ENCODE data around the gene SLC18A3. TPM values are rescaled to one million over a fixed set of nuclear protein-coding genes. Genes with fewer than 3 reads are reported as not detected.

SLC18A3 gene
- not detected for total RNA-seq
- total RNA-seq, result 0 reads per million in 2 donors

DNA sequence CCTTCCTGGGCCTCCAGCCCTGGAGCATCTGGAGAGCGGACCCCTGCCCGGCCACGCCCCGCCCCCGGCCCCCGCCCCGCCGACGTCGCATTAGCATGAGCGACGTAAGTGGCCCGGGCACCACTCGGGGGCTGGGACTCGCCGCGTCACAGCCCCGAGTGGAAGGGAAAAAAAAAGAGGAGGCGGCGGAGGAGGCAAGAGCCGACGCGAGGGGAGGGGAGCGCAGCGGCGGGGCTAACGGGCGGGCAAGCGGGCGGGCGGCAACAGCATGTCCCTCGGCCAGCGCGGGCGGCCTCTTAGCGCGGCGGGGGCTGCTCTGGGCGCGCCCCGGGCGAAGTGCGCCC, at the start of gene SLC18A3:
TSS of gene SLC18A3 (plus strand) at position 197 of the 344 bp plus-strand sequence. CDS start 431 bp downstream, outside the sequence.
- Mint-ChIP-seq H3K36me3 (ENCODE audit: low read depth) (peaks cover 3% of the 10 kb centered on the region), H3K4me1 (peaks cover 5% of the 10 kb centered on the region), H3K27me3 (peaks cover 60% of the 10 kb centered on the region), H3K27ac (no peak within 1 kb of the TSS), H3K4me3 (no peak within 1 kb of the TSS)
- DNase-seq (no peak), ATAC-seq (no peak)
- H3K9me3 ChIP-seq (ENCODE audit: control insufficient read depth, low read length, poor library complexity, severe bottlenecking), result no peaks in the 10 kb centered on the region

DNA sequence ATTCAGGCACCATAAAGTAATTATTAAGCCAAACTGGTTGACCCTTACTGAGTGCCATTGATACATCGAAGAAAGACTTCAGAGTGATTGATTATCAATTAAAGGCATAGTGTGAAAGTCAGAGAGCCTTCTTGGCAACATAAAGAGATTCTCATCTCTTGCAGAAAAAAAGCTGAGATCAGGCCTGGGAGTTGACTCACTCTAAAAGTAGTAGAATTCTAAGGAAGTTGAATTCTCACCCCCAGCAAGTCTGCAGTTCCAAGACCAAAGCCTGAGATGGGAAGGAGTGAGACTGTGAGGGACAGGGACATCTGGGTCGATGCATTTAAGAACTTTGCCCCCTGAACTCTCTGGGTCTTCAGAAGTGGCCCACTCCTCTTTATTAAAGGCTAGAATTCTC, 49.6 kb upstream of the SLC18A3 start:
- no peak for DNase-seq
- peaks cover 3% of the 10 kb centered on the region for H3K36me3 Mint-ChIP-seq (ENCODE audit: low read depth)
- peaks cover 38% of the 10 kb centered on the region for H3K27me3 Mint-ChIP-seq
- no peak overlapping the region for H3K4me3 Mint-ChIP-seq
- H3K9me3 ChIP-seq (ENCODE audit: control insufficient read depth, low read length, poor library complexity, severe bottlenecking), result no peaks in the 10 kb centered on the region
- H3K27ac Mint-ChIP-seq, result no peak overlapping the region
- no peaks in the 10 kb centered on the region for H3K4me1 Mint-ChIP-seq
- no peak for ATAC-seq

DNA sequence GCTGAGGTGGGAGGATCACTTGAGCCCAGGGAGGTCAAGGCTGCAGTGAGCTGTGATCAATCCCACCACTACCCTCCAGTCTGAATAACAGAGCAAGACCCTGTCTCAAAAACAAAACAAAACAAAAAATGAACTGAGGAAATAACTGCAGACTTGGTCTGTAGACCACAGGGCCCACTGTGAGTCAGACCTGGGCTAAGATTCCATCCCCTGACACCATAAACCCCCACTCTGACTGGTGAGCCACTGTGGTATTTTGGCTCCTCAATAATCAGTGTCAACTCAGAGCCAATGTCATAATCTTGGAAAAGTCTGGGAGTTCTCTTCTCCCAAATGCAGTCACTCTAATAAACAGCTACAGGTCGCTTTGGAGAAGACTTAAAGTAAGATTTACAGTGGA, 47.2 kb upstream of the SLC18A3 start:
- no peak for DNase-seq
- H3K4me1 Mint-ChIP-seq, result no peaks in the 10 kb centered on the region

DNA sequence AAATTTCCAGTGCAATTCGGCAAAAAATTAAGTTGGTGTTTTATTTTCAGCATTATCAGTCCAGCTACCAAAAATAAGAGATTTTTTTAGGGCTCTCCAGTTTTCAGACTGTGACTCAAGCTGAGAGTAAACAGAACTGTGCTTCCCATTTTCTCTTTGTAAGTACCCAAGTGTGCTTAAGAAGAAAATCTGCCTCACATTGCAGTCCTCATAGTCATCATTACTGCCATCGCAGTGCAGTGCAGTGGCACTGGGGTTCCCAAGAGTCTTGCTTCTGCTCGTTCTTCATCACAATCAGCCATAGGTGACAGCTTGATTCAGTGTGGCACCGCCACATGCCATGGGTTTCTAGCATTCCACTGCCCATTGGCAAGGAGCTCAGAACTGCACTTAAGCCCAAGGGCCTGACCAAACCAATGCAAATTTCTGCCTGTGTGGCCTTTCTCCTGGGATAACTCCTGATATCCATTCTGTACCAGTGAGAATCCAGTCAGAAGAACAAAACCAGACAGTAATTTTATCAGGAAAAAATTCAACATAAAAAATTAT, 45.6 kb upstream of the SLC18A3 start:
- H3K27me3 Mint-ChIP-seq, result peaks cover 38% of the 10 kb centered on the region
- DNase-seq (no peak), ATAC-seq (no peak)
- no peak overlapping the region for H3K27ac Mint-ChIP-seq
- H3K9me3 ChIP-seq (ENCODE audit: control insufficient read depth, low read length, poor library complexity, severe bottlenecking), result no peaks in the 10 kb centered on the region
- no peaks in the 10 kb centered on the region for H3K4me1 Mint-ChIP-seq
- H3K4me3 Mint-ChIP-seq, result no peak overlapping the region
- no peaks in the 10 kb centered on the region for H3K36me3 Mint-ChIP-seq (ENCODE audit: low read depth)

More for the DNA sequence above, 47.2 kb upstream of the SLC18A3 start:
- H3K36me3 Mint-ChIP-seq (ENCODE audit: low read depth), result peaks cover 3% of the 10 kb centered on the region
- peaks cover 42% of the 10 kb centered on the region for H3K27me3 Mint-ChIP-seq
- no peak overlapping the region for H3K4me3 Mint-ChIP-seq
- H3K9me3 ChIP-seq (ENCODE audit: control insufficient read depth, low read length, poor library complexity, severe bottlenecking), result no peaks in the 10 kb centered on the region
- ATAC-seq, result no peak
- H3K27ac Mint-ChIP-seq, result no peak overlapping the region

DNA sequence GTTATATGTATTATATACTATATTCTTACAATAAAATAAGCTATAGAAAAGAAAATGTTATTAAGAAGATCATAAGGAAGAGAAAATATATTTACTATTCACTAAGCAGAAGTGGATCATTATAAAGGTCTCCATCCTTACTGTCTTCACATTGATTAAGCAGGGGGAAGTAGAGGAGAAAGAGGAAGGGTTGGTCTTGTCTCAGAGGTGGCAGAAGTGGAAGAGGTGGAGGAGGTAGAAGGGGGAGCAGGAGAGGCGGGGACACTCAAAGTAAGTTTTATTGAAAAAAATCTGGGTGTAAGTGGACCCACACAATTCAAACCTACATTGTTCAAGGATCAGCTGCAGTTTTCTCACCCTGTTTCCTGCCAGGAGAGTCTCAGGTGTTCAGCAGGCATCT, 42.3 kb upstream of the SLC18A3 start:
- DNase-seq (no peak), ATAC-seq (no peak)
- Mint-ChIP-seq H3K36me3 (ENCODE audit: low read depth) (no peaks in the 10 kb centered on the region), H3K27ac (no peak overlapping the region), H3K27me3 (peaks cover 39% of the 10 kb centered on the region), H3K4me1 (no peaks in the 10 kb centered on the region), H3K4me3 (no peak overlapping the region)
- no peaks in the 10 kb centered on the region for H3K9me3 ChIP-seq (ENCODE audit: control insufficient read depth, low read length, poor library complexity, severe bottlenecking)

DNA sequence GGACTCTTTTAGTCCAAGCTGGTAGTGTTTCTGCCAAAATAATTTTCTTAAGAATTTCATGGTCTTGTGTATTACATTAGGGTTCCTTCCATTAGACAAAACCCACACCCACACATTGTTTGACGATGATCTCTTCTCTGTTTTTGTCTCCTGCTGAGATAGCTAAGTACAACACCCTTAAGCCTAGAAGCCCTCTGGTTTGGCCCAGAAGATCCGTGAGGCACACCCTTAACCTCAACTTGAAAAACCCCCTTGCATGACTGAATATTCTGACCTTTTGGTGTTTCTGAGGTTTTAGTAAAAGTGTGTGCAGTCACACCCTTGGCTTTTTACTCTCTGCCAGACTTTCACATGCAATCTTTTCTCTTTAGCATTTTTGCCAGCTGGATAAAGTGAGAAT, 41.9 kb upstream of the SLC18A3 start:
- no peaks in the 10 kb centered on the region for H3K36me3 Mint-ChIP-seq (ENCODE audit: low read depth)
- H3K4me1 Mint-ChIP-seq, result no peaks in the 10 kb centered on the region
- peaks cover 40% of the 10 kb centered on the region for H3K27me3 Mint-ChIP-seq
- DNase-seq, result no peak
- H3K9me3 ChIP-seq (ENCODE audit: control insufficient read depth, low read length, poor library complexity, severe bottlenecking), result no peaks in the 10 kb centered on the region
- no peak overlapping the region for H3K27ac Mint-ChIP-seq
- ATAC-seq, result no peak
- no peak overlapping the region for H3K4me3 Mint-ChIP-seq

DNA sequence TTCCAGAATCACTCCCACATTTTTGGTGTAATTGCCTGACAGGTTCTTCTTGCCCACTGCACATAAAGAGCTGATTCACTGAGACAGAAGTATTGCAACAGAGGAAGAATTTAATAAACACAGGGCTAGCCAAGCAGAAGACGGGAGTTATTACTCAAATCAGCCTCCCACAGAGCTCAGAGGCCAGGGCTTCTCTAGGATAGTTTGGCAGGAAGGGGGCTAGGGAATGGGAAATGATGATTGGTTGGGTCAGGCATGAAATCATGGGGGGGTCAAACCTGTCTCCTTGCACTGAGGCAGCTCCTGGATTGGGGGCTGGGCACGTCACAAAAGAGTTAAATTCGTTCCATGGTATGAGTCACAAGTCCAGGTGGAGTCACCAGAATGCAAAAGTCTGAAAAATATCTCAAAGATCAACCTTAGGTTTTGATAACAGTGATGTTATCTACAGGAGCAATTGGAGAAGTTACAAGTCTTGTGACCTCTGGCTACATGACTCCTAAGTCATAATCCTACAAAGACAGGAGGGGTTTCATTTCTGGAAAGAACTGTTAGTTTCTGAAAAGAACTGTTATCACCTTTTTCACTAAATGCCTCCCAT, 41.0 kb upstream of the SLC18A3 start:
- Mint-ChIP-seq H3K36me3 (ENCODE audit: low read depth) (no peaks in the 10 kb centered on the region), H3K27ac (no peak overlapping the region), H3K27me3 (peaks cover 39% of the 10 kb centered on the region), H3K4me1 (no peaks in the 10 kb centered on the region), H3K4me3 (no peak overlapping the region)
- ATAC-seq (no peak), DNase-seq (no peak)
- H3K9me3 ChIP-seq (ENCODE audit: control insufficient read depth, low read length, poor library complexity, severe bottlenecking), result no peaks in the 10 kb centered on the region

DNA sequence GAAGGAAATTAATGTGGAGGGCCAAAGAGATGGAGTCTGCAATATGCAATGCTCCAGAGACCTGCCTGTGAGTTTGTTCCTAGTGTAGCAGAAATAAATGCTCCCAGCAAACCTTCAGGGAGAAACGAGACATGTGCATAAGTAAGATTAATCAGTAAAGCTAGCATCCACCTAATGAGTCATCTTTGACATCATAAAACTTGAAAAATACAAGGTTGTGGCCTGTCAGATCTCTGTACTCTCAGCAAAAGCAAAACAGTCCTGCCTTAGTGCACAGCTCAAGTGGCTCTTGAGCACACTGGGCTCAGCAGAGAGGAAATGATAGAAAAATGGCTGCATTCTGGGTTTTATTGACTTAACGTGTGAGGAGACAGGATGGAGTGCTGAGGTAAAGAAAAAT, 38.7 kb upstream of the SLC18A3 start:
- Mint-ChIP-seq H3K4me3 (no peak overlapping the region), H3K27me3 (peaks cover 34% of the 10 kb centered on the region), H3K36me3 (ENCODE audit: low read depth) (no peaks in the 10 kb centered on the region), H3K27ac (no peak overlapping the region), H3K4me1 (no peaks in the 10 kb centered on the region)
- no peaks in the 10 kb centered on the region for H3K9me3 ChIP-seq (ENCODE audit: control insufficient read depth, low read length, poor library complexity, severe bottlenecking)
- DNase-seq, result no peak
- no peak for ATAC-seq

DNA sequence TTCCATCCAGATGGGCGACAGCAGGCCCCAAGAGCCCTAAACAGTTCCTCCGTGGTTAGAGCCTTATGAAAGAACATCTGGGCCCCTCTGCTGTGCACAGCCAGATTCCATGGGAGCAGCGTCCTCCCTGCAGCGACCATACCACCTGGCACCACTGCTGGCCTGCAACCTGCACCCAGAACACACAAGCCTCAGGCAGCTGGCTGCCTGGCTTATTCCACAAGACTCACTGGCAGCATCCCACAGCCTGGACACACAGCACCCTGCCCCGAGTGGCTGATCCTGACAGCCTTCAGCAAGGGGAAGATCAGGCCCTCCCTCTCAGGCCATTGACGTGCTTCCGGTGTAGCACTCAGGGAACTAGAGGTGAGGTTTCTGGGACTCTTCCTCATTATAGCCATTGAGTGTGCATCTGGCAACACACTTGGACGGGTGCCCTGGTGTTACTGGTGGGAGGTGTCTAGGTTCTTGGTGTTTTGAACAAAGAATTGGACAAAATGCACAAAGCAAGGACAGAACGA, 37.5 kb upstream of the SLC18A3 start:
- H3K4me1 Mint-ChIP-seq, result no peaks in the 10 kb centered on the region
- no peaks in the 10 kb centered on the region for H3K36me3 Mint-ChIP-seq (ENCODE audit: low read depth)
- H3K9me3 ChIP-seq (ENCODE audit: control insufficient read depth, low read length, poor library complexity, severe bottlenecking), result no peaks in the 10 kb centered on the region

DNA sequence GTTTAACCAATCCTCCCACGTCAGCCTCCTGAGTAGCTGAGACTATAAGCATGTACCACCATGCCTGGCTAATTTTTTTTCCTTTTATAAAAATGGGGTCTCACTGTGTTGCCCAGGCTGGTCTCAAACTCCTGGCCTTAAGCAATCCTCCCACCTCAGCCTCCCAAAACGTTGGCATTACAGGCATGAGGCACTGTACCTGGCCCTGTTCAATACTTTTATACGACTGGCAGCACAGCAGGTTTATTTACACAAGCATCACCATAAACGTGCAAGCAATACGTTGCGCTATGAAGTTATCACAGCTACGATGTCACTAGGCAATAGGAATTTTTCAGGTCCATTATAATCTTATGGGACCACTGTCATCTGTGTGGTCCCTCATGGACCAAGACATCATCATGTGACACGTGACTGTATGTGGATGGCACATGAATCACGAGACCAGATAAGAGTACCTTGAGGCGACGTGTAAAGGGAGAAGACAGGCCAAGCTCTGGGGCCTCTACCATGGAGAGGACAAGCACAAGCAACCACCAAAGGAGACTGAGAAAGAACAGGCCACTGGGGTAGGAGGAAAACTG, 34.5 kb upstream of the SLC18A3 start:
- Mint-ChIP-seq H3K36me3 (ENCODE audit: low read depth) (no peaks in the 10 kb centered on the region), H3K27ac (no peak overlapping the region), H3K4me1 (no peaks in the 10 kb centered on the region), H3K4me3 (no peak overlapping the region), H3K27me3 (peaks cover 40% of the 10 kb centered on the region)
- H3K9me3 ChIP-seq (ENCODE audit: control insufficient read depth, low read length, poor library complexity, severe bottlenecking), result no peaks in the 10 kb centered on the region
- DNase-seq (no peak), ATAC-seq (no peak)

More for the DNA sequence above, 37.5 kb upstream of the SLC18A3 start:
- DNase-seq, result no peak
- no peak overlapping the region for H3K4me3 Mint-ChIP-seq
- no peak for ATAC-seq
- peaks cover 45% of the 10 kb centered on the region for H3K27me3 Mint-ChIP-seq
- H3K27ac Mint-ChIP-seq, result no peak overlapping the region

DNA sequence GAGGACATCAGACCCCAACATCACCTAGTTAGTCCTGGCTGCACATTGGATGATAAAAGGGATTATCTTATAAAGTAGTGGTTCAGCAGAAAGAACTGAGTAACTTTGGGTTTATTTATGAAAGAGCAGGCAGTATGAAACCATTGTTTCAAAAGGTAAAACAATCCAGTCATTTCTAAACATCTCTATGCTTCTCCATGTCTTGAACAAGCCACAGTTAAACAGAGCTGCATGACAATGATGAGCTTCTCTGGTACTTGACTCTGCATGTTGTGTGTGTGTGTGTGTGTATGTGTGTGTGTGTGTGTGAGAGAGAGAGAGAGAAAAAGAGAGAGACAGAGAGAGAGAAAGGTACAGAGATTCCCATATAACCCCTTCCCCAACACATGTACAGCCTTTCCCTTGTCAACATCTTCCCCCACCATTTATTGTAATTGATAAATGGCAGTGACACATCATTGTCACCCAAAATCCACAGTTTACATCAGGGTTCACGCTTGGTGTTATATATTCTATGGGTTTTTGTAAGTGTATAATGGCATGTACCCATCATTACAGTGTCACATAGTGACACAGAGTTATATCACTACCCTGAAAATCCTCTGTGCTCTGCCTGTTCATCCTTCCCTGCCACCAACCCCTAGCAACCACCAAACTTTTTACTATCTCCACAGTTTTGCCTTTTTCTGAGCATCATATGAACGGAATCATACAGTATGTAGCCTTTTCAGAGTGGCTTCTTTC, 32.8 kb upstream of the SLC18A3 start:
- H3K9me3 ChIP-seq (ENCODE audit: control insufficient read depth, low read length, poor library complexity, severe bottlenecking), result no peaks in the 10 kb centered on the region
- Mint-ChIP-seq H3K36me3 (ENCODE audit: low read depth) (no peaks in the 10 kb centered on the region), H3K4me3 (no peak overlapping the region), H3K4me1 (peaks cover 3% of the 10 kb centered on the region), H3K27me3 (peaks cover 43% of the 10 kb centered on the region), H3K27ac (no peak overlapping the region)
- no peak for ATAC-seq
- DNase-seq, result no peak

DNA sequence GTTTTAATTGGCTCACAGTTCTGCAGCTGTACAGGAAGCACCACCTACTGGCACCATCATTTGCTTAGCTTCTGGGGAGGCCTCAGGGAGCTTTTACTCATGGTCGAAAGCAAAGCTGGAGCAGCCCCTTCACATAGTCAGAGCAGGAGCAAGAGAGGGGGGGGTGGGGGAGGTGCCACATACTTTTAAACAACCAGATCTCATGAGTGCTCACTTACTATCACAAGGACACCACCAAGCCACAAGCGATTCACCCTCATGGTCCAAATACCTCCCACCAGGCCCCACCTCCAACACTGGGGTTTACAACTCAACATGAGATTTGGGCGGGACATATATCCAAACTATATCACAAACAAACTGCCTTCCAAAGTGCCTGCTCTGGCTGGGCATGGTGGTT, 31.7 kb upstream of the SLC18A3 start:
- ATAC-seq, result no peak
- Mint-ChIP-seq H3K27ac (no peak overlapping the region), H3K4me1 (peaks cover 6% of the 10 kb centered on the region), H3K4me3 (no peak overlapping the region), H3K36me3 (ENCODE audit: low read depth) (peaks cover 2% of the 10 kb centered on the region), H3K27me3 (peaks cover 47% of the 10 kb centered on the region)
- H3K9me3 ChIP-seq (ENCODE audit: control insufficient read depth, low read length, poor library complexity, severe bottlenecking), result no peaks in the 10 kb centered on the region
- no peak for DNase-seq

DNA sequence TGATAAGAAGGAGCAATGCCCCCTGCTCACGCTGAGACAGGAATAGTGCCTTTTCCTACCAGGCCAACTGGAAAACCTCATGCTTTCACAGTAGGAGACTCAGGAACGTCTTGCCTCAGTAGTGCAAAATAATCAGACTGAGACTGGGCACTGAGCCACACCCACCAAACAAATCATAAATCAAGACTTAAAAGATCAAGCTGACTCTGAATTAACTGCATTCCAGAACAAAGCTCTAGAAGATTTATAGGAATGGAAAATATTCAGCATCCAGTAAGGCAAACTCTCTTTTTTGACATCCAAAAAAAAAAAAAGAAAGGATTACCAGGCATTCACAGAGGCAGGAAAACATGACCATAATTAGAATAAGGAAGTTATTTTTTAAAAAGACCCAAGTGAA, 30.5 kb upstream of the SLC18A3 start:
- peaks cover 52% of the 10 kb centered on the region for H3K27me3 Mint-ChIP-seq
- ATAC-seq, result no peak
- H3K27ac Mint-ChIP-seq, result no peak overlapping the region

More for the DNA sequence above, 30.5 kb upstream of the SLC18A3 start:
- no peaks in the 10 kb centered on the region for H3K9me3 ChIP-seq (ENCODE audit: control insufficient read depth, low read length, poor library complexity, severe bottlenecking)
- H3K4me1 Mint-ChIP-seq, result peaks cover 6% of the 10 kb centered on the region
- no peak for DNase-seq
- peaks cover 2% of the 10 kb centered on the region for H3K36me3 Mint-ChIP-seq (ENCODE audit: low read depth)
- no peak overlapping the region for H3K4me3 Mint-ChIP-seq

All from T-helper 17 cell (primary cell).